H1 (cell line): ENCODE measurements around the gene PRR16.

ENCODE experiments used
- CTCF ChIP-seq, 3 experiments: IDR thresholded peaks; 1 replicate in 2 of 3; 2 replicates in 1 of 3; pipeline versions ENCODE4 v1.5.1 to v1.6.1; 2011; ENCODE audit warnings: low read length in 3 of 3, mild to moderate bottlenecking in 3 of 3, inconsistent platforms in 2 of 3, low read depth in 1 of 3, moderate library complexity in 1 of 3; ENCODE audit not compliant: insufficient read depth in 1 of 3; ENCODE audit errors: control extremely low read depth in 1 of 3
- EZH2 ChIP-seq: fragments of 200-600 bp; sonication (generic); IDR thresholded peaks from 2 replicates; pipeline ENCODE4 v1.7.1; 2012; ENCODE audit warnings: low read depth, mild to moderate bottlenecking, moderate library complexity, low read length, inconsistent platforms; ENCODE audit not compliant: severe bottlenecking
- MAX ChIP-seq: IDR thresholded peaks from 2 replicates; pipeline ENCODE4 v1.6.1; 2012; ENCODE audit warnings: inconsistent platforms
- POLR2A ChIP-seq, 2 experiments: IDR thresholded peaks; 1 replicate in 1 of 2; 2 replicates in 1 of 2; pipeline ENCODE4 v1.6.1; 2011; ENCODE audit warnings: low read depth in 2 of 2, low read length in 2 of 2, mild to moderate bottlenecking in 2 of 2; ENCODE audit errors: control extremely low read depth in 1 of 2
- POLR2AphosphoS5 ChIP-seq: IDR thresholded peaks from 2 replicates; pipeline ENCODE4 v1.6.1; 2011; ENCODE audit warnings: low read depth, low read length
- RNF2 ChIP-seq: fragments of 200-900, 300-1000 bp; sonication (generic); IDR thresholded peaks from 2 replicates; pipeline ENCODE4 v1.7.1; 2016; ENCODE audit warnings: borderline replicate concordance, low read depth, mild to moderate bottlenecking, antibody characterized with exemption, low read length; ENCODE audit not compliant: poor library complexity, severe bottlenecking; ENCODE audit errors: missing control alignments
- USF2 ChIP-seq: IDR thresholded peaks from 2 replicates; pipeline ENCODE4 v1.6.1; 2011; ENCODE audit warnings: low read length, improper control_type of control experiment
- YY1 ChIP-seq: IDR thresholded peaks from 2 replicates; pipeline ENCODE4 v1.6.1; 2011; ENCODE audit warnings: low read depth, mild to moderate bottlenecking, low read length
- ZNF274 ChIP-seq: IDR thresholded peaks from 2 replicates; pipeline ENCODE4 v1.7.0; 2012; ENCODE audit warnings: low read length, borderline replicate concordance; ENCODE audit errors: extremely low read depth

GRCh38 chr5:120682851-120683250, 218.8 kb downstream of the PRR16 start:
- TF ChIP-seq ZNF274: no peak
- no peak for TF ChIP-seq EZH2
- TF ChIP-seq POLR2A (IDR thresholded peaks at IDR 0.05; ENCODE audit: control extremely low read depth in 1 of 2, low read depth in 2 of 2, low read length in 2 of 2): no peak
- no peak for TF ChIP-seq POLR2AphosphoS5
- TF ChIP-seq CTCF (IDR thresholded peaks at IDR 0.05; ENCODE audit: control extremely low read depth in 1 of 3, insufficient read depth in 1 of 3, low read depth in 1 of 3, low read length in 3 of 3): no peak
- TF ChIP-seq USF2: no peak
- TF ChIP-seq RNF2: no peak
- no peak for TF ChIP-seq MAX
- no peak for TF ChIP-seq YY1
